WTC11 (cell line): Measurements from ENCODE around the gene ITGA8.

ENCODE experiments used
- ATF1 ChIP-seq: sonication (generic); formaldehyde crosslinking; IDR thresholded peaks from 2 replicates; pipeline ENCODE4 v1.8.1; 2023; ENCODE audit warnings: mild to moderate bottlenecking, moderate library complexity, missing genetic modification reagents
- NFE2L1 ChIP-seq: sonication (generic); formaldehyde crosslinking; IDR thresholded peaks from 2 replicates; pipeline ENCODE4 v1.8.1; 2023; ENCODE audit warnings: missing genetic modification reagents
- NR1H2 ChIP-seq: sonication (generic); formaldehyde crosslinking; IDR thresholded peaks from 2 replicates; pipeline ENCODE4 v1.9.0; 2021; ENCODE audit warnings: mild to moderate bottlenecking, moderate library complexity, missing genetic modification reagents
- PRRX2 ChIP-seq: fragments of 250-450 bp; sonication (Bioruptor Pico); IDR thresholded peaks from 2 replicates; pipeline ENCODE4 v1.8.0; 2021; ENCODE audit warnings: mild to moderate bottlenecking
- TF ChIP-seq, protein P1 (sequence below): fragments of 200-600 bp; IDR thresholded peaks from 2 replicates; pipeline ENCODE4 v1.8.0; 2022; ENCODE audit warnings: antibody characterized with exemption
- TF ChIP-seq, protein P2 (sequence below): sonication (generic); formaldehyde crosslinking; IDR thresholded peaks from 2 replicates; pipeline ENCODE4 v1.8.1; 2022; ENCODE audit warnings: low read depth, mild to moderate bottlenecking, moderate library complexity, missing genetic modification reagents, borderline replicate concordance
- TF ChIP-seq, protein P3 (sequence below): sonication (generic); formaldehyde crosslinking; IDR thresholded peaks from 2 replicates; pipeline ENCODE4 v1.8.1; 2023; ENCODE audit warnings: mild to moderate bottlenecking, missing genetic modification reagents
- TF ChIP-seq, protein P4 (sequence below): sonication (generic); formaldehyde crosslinking; IDR thresholded peaks from 2 replicates; pipeline ENCODE4 v1.8.1; 2023; ENCODE audit warnings: mild to moderate bottlenecking, missing genetic modification reagents
- TF ChIP-seq, protein P5 (sequence below): sonication (generic); formaldehyde crosslinking; IDR thresholded peaks from 2 replicates; pipeline ENCODE4 v1.8.1; 2023; ENCODE audit warnings: mild to moderate bottlenecking, missing genetic modification reagents, borderline replicate concordance

DNA sequence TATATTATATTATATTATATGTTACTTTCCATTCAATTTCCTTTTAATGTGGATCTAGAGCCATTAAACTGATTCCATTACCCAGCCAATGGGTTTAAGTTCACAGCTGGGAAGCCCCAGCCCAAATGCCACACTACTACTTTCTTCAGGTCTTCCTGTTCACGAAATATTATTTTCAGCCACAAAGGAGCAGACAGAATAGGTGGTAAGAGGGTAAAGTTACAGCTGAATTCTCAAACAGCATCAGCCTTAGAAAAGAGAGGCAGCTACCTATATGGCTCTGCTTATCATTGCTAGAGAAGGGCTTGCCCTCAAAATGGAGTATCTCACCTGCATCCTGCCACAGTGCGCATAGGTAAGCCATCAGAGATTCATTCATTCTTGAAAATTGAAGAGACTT, 128.3 kb downstream of the ITGA8 start:
- TF ChIP-seq, protein P1, sequence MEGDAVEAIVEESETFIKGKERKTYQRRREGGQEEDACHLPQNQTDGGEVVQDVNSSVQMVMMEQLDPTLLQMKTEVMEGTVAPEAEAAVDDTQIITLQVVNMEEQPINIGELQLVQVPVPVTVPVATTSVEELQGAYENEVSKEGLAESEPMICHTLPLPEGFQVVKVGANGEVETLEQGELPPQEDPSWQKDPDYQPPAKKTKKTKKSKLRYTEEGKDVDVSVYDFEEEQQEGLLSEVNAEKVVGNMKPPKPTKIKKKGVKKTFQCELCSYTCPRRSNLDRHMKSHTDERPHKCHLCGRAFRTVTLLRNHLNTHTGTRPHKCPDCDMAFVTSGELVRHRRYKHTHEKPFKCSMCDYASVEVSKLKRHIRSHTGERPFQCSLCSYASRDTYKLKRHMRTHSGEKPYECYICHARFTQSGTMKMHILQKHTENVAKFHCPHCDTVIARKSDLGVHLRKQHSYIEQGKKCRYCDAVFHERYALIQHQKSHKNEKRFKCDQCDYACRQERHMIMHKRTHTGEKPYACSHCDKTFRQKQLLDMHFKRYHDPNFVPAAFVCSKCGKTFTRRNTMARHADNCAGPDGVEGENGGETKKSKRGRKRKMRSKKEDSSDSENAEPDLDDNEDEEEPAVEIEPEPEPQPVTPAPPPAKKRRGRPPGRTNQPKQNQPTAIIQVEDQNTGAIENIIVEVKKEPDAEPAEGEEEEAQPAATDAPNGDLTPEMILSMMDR, result no peak
- TF ChIP-seq, protein P2, sequence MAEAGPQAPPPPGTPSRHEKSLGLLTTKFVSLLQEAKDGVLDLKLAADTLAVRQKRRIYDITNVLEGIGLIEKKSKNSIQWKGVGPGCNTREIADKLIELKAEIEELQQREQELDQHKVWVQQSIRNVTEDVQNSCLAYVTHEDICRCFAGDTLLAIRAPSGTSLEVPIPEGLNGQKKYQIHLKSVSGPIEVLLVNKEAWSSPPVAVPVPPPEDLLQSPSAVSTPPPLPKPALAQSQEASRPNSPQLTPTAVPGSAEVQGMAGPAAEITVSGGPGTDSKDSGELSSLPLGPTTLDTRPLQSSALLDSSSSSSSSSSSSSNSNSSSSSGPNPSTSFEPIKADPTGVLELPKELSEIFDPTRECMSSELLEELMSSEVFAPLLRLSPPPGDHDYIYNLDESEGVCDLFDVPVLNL (CRISPR knock-in tag), result no peak
- TF ChIP-seq, protein P3, sequence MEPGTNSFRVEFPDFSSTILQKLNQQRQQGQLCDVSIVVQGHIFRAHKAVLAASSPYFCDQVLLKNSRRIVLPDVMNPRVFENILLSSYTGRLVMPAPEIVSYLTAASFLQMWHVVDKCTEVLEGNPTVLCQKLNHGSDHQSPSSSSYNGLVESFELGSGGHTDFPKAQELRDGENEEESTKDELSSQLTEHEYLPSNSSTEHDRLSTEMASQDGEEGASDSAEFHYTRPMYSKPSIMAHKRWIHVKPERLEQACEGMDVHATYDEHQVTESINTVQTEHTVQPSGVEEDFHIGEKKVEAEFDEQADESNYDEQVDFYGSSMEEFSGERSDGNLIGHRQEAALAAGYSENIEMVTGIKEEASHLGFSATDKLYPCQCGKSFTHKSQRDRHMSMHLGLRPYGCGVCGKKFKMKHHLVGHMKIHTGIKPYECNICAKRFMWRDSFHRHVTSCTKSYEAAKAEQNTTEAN (CRISPR knock-in tag), result no peak
- TF ChIP-seq NR1H2 (no peak), PRRX2 (CRISPR knock-in tag) (no peak), ATF1 (no peak), NFE2L1 (CRISPR knock-in tag) (no peak)
- TF ChIP-seq, protein P4, sequence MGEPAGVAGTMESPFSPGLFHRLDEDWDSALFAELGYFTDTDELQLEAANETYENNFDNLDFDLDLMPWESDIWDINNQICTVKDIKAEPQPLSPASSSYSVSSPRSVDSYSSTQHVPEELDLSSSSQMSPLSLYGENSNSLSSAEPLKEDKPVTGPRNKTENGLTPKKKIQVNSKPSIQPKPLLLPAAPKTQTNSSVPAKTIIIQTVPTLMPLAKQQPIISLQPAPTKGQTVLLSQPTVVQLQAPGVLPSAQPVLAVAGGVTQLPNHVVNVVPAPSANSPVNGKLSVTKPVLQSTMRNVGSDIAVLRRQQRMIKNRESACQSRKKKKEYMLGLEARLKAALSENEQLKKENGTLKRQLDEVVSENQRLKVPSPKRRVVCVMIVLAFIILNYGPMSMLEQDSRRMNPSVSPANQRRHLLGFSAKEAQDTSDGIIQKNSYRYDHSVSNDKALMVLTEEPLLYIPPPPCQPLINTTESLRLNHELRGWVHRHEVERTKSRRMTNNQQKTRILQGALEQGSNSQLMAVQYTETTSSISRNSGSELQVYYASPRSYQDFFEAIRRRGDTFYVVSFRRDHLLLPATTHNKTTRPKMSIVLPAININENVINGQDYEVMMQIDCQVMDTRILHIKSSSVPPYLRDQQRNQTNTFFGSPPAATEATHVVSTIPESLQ (CRISPR knock-in tag), result no peak
- TF ChIP-seq, protein P5, sequence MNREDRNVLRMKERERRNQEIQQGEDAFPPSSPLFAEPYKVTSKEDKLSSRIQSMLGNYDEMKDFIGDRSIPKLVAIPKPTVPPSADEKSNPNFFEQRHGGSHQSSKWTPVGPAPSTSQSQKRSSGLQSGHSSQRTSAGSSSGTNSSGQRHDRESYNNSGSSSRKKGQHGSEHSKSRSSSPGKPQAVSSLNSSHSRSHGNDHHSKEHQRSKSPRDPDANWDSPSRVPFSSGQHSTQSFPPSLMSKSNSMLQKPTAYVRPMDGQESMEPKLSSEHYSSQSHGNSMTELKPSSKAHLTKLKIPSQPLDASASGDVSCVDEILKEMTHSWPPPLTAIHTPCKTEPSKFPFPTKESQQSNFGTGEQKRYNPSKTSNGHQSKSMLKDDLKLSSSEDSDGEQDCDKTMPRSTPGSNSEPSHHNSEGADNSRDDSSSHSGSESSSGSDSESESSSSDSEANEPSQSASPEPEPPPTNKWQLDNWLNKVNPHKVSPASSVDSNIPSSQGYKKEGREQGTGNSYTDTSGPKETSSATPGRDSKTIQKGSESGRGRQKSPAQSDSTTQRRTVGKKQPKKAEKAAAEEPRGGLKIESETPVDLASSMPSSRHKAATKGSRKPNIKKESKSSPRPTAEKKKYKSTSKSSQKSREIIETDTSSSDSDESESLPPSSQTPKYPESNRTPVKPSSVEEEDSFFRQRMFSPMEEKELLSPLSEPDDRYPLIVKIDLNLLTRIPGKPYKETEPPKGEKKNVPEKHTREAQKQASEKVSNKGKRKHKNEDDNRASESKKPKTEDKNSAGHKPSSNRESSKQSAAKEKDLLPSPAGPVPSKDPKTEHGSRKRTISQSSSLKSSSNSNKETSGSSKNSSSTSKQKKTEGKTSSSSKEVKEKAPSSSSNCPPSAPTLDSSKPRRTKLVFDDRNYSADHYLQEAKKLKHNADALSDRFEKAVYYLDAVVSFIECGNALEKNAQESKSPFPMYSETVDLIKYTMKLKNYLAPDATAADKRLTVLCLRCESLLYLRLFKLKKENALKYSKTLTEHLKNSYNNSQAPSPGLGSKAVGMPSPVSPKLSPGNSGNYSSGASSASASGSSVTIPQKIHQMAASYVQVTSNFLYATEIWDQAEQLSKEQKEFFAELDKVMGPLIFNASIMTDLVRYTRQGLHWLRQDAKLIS (CRISPR knock-in tag), result no peak
